Stimulated activated CD8-positive, alpha-beta memory T cell treated with anti-CD3 and anti-CD28 coated beads, Interleukin-2, amount 100 ng/mL, for 48 hours (primary cell): ENCODE measurements around the gene PIK3CA.
"Not testable (repeated sequence)": the region's sequence is repeated elsewhere in the genome, so short reads cannot be mapped to it uniquely, and the experiment has no call there.

Experiments
- DNase-seq, 2 donors: peaks; one replicate each; pipeline ENCODE4 v3.0.0-alpha.2; 2020; ENCODE audit warnings: low read depth in 2 of 2

PIK3CA gene

DNA sequence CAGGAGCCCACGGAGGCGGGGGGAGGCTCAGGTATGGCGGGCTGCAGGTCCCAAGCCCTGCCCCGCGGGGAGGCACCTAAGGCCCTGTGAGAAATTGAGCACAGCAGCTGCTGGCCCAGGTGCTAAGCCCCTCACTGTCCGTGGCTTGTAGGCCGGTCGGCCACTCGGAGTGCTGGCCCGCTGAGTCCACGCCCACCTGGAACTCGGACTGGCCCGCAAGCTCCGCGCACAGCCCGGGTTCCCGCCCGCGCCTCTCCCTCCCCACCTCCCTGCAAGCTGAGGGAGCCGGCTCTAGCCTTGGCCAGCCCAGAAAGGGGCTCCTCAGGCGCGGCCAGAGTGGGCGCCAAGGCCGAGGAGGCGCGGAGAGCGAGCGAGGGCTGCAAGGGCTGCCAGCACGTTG is 115.0 kb downstream of the PIK3CA start:
- no peak for DNase-seq

GRCh38 chr3:179264449-179264848 is 116.3 kb downstream of the PIK3CA start:
- DNase-seq = no peak

GRCh38 chr3:179265092-179265491 is 116.9 kb downstream of the PIK3CA start:
- DNase-seq = no peak

DNA sequence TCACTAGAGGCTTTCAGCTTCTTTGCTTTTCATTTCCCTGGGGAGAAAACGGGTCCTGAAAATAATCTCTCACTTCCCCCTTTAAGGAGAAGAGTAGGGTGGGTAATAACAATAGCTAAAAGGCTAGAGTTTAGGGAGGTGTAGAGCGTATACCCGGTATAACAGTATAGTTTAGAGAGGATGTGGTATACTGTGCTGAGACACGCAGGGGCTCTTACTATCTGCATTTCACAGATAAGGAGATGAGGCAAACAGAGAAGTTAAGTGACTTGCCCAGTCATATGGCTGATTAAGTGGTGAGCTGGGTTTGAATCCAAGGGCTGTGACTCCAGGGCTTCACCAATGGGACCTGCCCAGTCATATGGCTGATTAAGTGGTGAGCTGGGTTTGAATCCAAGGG is 117.7 kb downstream of the PIK3CA start:
- DNase-seq = no peak

- DNase-seq = no peak
Observed at GRCh38 chr3:179266701-179267211, 118.6 kb downstream of the PIK3CA start.

DNA sequence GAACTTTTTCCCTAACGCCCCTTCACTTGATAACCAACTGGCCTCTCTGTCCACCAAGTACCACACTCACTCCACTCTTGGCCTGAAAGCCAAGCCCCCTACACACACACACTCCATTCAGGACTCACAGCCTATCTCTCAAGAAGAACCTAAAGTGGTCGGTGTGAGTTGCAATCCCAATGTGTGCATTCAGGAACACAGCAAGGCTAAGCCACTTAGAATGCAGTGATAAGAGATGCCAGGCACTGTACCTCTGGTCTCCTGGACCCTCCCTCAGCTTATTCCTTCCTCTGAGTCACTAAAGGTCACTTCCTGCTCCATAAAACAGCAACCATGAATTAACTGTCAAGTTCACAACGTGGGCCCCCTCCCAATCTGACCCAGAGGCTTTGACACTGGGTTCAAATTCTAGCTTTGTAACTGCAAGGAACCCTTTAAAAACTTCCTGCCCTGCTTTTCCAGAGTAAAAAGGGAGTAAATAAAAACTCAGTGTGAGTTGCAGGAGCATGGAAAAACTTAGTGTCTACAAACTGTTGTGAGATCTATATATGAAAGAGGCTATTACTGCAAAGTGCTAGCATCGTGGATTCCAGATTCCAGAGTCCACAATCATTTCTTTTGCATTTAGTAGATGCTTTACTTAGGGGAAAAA is 120.4 kb downstream of the PIK3CA start:
- no peak for DNase-seq

DNA sequence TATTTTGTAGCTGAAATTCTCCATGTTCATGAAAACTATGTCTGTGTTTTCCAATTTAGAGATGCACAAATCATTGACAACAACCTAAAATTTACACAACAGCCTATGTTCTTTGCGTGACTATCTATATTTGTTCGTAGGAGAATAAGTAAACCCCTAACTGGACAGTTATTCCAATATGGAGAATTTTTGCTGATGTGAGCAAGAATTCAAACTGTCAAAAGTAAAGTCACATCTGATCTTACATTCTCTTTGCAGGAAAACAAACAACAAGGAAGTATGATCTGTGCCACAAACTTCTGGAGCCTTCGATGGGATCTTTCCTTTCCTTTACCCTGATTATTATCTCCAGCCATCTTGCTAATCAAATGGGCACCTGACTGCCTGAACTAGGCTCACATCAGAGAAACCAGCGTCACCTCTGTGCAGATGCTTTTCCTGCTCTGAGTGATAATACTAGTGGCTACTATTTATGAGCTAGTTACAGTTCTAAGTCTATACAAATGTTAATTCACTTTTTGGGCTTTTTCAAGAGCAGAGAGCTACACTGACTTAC is 121.1 kb downstream of the PIK3CA start:
- no peak for DNase-seq

DNA sequence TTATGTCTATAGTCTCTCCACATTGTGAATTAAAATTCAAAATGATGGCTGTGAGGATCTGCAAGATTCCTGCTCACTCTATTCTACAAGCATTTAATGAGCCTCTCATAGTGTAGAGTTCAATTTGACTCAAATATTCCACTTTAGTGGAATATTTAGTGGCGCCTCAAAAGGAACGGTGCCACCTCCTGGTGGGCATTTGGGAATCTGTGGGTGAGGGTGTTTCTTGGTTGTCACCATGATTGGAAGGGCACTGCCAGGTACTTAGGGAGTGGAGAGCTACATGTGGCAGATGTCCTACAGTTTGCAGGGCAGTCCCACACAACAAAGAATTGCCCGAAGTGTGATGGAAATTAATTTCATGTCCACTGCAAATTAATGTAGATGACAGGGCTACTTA is 124.2 kb downstream of the PIK3CA start:
- no peak for DNase-seq

- not testable (repeated sequence) for DNase-seq
Observed at GRCh38 chr3:179274434-179274833, 126.3 kb downstream of the PIK3CA start.

DNA sequence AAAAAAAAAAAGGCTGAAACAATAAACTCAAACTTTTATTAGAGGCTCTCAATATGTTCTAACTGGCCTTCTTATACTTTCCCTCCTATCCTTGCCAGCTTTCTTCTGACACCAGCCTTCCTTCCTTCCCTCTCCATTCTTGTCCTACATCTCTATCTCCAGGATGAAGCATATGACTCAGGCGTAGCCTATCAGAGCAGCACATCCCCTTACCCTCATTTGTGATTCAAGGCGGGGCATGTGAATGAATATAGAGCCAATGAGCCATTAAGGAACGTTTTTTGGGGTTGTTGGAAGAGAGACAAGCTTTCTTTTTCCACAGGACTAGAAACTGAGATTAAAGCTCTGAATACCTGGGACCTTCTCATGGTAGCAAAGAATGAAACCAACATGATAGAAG is 127.8 kb downstream of the PIK3CA start:
- DNase-seq = no peak

GRCh38 chr3:179276743-179277142 is 128.6 kb downstream of the PIK3CA start:
- no peak for DNase-seq

DNA sequence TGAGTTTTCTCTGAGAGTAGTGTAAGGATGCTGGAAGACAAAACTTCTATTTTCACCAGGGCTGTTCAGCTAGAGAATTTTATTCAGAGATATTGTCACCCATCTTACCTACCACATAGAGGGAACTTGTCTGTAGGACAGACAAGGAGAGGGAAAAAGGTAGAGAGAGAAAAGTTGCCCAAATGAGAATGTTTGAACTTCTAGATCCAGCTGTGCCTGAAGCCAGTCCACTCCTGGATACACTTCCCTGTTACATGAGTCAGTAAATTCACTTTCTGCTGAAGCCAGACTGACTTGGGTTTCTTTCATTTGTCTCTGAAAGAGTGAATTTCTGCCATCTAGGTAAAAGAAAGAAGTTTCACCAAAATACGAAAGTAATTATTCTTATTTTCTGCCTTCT is 130.0 kb downstream of the PIK3CA start:
- no peak for DNase-seq

DNA sequence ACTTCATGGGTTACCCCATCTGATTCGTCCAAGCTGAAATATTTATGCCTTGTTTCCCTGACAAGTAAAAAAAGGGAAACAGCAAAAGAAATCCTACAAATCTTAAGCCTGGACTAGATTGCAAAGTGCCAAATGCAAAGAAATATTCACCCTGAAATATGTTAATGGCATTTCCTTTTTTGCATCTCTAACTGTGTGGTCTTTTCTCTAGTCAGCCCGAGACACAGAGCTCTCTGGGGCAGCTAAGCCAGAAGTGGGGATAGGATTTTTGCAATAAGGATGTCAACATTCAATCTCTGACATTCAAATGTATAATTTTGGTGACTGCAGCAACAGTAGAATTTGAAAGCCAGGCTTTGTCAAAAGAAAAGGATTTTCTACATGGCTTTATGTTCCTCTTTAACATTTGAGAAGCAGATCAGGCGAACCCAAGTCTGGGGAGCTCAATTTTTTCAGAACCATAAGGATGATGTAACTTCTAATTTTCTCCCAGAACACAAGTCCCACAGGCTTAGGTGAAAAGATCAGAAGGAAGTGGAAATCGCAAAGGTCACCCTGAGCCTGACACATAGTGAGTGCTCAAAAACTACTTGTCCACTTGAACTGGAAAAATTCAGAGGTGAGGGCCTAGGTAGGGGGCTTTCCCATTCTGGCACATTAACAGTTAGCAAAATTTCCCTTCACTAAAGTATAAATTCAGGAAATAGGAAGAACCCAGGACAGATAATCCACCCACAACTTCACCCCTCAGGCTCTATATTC is 131.0 kb downstream of the PIK3CA start:
- DNase-seq = no peak

- no peak for DNase-seq
Observed at GRCh38 chr3:179279837-179280236, 131.7 kb downstream of the PIK3CA start.

DNA sequence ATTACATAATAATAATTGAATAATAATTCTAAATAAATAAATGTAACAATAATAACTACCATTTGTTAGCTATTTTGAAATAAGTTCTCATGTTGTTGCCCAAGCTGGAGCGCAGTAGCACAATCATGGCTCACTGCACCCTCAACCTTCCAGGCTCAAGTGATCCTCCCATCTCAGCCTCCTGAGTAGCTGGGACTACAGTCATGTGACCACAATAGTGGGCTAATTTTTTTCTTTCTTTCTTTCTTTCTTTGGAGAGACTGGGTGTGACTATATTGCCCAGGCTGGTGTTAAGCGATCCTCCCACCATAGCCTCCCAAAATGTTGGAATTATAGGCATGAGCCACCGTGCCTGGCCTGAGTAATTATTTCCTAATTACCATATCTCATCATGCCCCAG is 133.7 kb downstream of the PIK3CA start:
- no peak for DNase-seq

- DNase-seq = no peak
Observed at GRCh38 chr3:179286331-179286730, 138.2 kb downstream of the PIK3CA start.

DNA sequence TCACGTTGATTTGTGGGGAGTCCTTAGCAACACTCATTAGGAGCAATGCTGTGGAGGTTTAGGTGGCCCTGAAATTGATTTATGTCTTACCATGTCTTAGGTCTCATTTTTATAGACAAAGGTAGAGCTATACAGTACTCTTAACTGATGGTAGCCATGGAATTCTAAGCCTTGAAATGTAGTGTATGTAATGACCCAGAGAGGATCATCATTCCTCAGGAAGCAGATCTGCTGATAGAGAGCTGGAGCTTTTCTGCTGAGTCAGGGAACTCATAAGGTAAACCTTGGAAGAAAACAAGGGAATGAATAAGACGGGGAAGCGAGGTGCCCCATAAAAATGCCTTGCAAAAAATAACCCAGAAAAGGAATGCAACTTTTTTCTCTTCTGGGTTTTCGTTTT is 140.7 kb downstream of the PIK3CA start:
- DNase-seq = no peak

DNA sequence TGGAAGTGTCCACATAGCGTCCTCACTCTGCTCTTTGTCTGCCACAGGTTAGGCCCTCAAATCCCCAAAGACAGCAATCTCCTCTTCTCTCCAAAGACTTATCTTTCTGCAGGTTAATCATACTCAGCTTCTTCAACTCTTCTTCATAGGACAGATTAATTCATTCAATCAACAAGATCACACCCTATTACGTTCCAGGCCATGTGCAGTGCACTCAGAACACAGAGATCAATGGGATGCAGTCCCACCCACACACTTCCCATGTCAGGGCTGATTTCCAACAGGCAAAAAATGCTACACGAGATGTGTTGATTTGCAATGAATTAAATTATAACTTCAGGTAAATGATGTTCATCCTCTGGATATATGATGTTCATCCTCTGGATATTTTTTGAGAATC is 141.1 kb downstream of the PIK3CA start:
- DNase-seq = no peak
